GM18505 (cell line): ENCODE measurements around the gene STX10.
"Not testable (repeated sequence)": the region's sequence is repeated elsewhere in the genome, so short reads cannot be mapped to it uniquely, and the experiment has no call there.

ENCODE experiments used
- ATAC-seq: cut with Tn5 transposase; IDR thresholded peaks from one replicate; pipeline ENCODE4 v1.9.1; 2021; ENCODE audit not compliant: unreplicated experiment
- POLR2A ChIP-seq: IDR thresholded peaks from 4 replicates; pipeline ENCODE4 v1.6.1; 2011; ENCODE audit warnings: borderline replicate concordance; ENCODE audit not compliant: insufficient read depth, insufficient read length; ENCODE audit errors: extremely low read depth

The STX10 gene, protein sequence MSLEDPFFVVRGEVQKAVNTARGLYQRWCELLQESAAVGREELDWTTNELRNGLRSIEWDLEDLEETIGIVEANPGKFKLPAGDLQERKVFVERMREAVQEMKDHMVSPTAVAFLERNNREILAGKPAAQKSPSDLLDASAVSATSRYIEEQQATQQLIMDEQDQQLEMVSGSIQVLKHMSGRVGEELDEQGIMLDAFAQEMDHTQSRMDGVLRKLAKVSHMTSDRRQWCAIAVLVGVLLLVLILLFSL

DNA sequence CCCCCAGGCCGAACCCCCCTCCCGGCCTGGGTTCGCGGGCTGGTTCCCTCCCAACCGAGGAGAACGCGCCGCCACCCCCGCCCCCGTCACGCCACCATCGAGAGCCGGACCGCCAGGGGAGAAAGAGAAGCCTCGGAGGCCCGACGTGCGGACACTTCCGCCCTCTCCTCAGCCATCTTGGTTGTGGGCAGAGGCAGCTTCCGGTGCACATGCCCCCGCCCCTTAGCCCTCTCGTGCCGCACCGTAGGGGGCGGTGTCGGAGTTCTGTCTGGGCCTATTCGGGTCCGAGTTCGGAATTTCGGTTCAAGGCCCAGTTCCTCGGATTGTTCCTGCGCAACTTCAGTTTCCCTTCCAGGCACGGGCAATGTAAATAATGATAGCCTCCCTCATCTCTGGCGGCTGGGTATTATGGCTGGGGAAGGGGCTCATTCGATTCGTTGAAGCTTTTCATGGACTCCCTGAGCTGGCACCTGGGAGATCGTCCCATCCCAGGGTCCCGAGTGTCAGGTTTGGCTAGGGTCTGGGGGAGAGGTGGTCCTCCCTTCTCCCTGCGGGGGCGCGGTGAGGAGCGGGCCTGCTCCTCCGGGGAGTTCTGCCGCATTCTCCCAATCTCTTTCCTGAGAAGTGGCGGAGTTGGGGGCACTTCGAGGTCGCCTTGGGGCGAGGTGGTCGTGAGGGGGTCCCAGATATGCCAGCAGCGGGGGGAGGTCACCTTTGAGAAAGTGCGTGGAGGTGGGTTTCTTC lies at the start of gene STX10, which contains the start of gene IER2:
TSS of gene STX10 (minus strand) at position 189 of the 744 bp plus-strand sequence. CDS start 202 bp downstream, outside the sequence.
TSS of gene IER2 (plus strand) at position 225 of the 744 bp plus-strand sequence. CDS start 2,776 bp downstream, outside the sequence.
- ATAC-seq: peak; percentile 20
- peak; percentile 47 for TF ChIP-seq POLR2A

DNA sequence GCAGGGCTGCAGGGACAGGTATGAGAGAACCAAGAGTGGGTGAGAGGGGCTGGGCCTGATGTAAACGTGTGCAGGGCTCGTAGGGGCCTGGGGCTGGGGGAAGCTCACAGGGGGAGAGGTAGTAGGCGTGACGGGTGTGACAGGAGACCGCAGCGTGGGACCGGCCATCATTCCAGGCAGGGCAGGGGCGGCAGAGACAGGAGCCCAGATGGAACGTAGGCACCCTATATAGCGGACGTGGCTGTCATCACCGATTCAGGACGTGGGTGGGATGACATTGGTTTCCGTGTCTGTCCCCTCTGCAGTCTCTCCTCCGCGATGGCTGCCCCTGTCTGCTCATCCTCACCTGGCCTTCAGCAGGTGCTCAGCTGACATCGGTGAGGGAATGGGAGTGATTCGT lies 48.5 kb upstream of the STX10 start:
- TF ChIP-seq POLR2A: no peak

DNA sequence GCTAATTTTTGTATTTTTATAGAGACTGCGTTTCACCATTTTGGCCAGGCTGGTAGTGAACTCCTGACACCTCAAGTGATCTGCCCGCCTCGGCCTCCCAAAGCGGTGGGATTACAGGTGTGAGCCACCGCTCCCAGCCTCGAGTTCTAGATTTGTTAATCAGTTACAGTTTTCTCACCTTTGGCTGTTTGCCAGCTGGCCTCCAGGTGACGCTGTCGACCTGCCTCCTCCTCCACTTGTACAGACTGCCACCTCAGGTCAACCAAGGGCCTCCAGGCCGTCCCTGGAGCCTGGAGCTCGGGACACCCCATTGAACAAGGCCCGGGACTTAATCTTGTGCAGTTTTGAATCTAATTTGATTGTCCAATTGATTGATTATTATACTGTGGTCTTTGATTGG lies 45.5 kb upstream of the STX10 start:
- no peak for ATAC-seq
- TF ChIP-seq POLR2A: no peak

More for the DNA sequence above, 48.5 kb upstream of the STX10 start:
- no peak for ATAC-seq

DNA sequence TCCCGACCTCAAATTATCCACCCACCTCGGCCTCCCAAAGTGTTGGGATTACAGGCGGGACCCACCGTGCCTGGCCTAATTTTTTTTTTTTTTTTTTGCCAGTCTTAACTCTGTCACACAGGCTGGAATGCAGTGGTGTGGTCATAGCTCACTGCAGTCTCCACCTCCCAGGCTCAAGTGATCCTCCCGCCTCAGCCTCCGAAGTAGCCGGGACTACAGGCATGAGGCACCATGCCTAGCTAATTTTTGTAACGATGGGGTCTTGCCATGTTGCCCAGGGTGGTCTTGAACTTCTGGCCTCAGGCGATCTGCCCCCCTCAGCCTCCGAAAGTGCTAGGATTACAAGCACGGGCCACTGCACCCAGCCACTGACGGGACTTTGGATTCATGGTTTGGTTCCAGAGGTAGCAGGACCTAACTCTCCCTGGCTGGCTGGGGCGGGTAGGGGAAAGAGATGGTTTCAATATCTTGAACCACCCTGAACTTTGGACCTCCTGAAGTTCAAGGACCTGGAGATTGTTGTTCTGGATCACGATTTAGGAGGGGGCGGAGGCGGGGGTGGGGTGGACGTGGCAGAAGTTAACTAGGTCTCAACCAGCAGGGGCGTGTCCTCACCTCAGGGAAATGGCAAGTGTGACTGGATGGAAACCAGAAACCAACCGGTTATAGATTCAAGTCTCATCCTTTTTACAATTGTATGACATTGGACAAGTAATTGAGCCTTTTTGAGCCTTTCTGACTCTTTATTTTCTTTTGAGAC lies 40.8 kb upstream of the STX10 start:
- no peak for TF ChIP-seq POLR2A
- no peak for ATAC-seq

DNA sequence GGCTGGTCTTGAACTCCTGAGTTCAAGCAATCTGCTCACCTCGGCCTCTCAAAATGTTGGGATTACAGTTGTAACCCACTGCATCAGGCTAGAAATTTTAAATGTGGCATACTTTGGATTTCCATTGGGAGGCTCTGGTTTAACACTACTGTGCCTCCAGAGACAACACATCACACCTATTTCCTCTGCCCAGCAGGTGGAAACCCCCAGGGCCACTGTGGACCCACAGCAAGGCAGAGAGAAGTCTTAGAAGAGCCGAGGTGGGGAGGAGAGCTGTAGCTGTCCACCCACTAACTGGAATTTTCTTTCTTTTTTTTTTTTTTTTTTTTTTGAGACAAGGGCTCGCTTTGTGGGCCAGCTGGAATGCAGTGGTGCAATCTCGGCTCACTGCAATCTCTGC lies 39.4 kb upstream of the STX10 start:
- no peak for ATAC-seq
- TF ChIP-seq POLR2A: no peak

DNA sequence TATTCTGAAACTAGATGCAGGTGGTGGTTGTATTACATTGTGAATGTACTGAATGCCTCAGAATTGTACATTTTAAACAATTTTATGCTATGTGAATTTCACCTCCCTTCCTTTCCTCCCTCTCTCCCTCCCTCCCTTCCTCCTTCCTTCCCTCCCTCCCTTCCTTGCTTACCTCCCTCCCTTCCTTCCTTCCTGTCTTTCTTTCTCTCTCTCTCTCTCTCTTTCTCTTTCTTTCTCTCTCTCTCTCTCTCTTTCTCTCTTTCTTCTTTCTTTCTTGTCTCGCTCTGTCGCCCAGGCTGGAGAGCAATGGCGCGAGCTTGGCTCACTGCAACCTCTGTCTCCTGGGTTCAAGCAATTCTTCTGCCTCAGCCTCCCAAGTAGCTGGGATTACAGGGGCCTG lies 37.2 kb upstream of the STX10 start:
- ATAC-seq: no peak
- no peak for TF ChIP-seq POLR2A

DNA sequence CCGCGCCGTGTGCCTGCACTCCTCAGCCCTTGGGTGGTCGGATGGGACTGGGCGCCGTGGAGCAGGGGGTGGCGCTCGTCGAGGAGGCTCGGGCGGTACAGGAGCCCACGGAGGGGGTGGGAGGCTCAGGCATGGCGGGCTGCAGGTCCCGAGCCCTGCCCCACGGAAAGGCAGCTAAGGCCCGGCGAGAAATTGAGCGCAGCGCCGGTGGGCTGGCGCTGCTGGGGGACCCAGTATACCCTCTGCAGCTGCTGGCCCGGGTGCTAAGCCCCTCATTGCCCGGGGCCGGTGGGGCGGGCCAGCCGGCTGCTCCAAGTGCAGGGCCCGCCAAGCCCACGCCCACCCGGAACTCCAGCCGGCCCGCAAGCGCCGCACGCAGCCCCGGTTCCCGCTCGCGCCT lies 36.5 kb upstream of the STX10 start:
- not testable (repeated sequence) for ATAC-seq

DNA sequence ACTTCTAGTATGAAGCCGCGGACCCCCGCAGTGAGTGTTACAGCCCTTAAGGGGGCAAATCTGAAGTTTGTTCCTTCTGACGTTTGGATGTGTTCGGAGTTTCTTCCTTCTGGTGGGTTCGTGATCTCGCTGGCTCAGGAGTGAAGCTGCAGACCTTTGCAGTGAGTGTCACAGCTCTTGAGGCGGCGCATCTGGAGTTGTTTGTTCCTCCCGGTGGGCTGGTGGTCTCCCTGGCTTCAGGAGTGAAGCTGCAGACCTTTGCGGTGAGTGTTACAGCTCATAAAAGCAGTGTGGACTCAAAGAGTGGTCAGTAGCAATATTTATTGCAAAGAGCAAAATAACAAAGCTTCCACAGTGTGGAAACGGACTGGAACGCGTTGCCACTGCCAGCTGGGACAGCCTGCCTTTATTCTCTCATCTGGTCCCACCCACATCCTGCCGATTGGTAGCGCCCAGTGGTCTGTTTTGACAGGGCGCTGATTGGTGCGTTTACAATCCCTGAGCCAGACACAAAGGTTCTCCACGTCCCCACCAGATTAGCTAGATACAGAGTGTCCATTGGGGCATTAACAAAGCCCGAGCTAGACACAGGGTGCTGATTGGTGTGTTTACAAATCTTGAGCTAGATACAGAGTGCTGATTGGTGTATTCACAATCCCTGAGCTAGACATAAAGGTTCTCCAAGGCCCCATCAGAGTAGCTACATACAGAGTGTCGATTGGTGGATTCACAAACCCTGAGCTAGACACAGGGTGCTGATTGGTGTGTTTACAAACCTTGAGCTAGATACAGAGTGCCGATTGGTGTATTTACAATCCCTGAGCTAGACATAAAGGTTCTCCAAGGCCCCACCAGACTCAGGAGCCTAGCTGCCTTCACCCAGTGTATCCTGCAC lies 35.8 kb upstream of the STX10 start:
- ATAC-seq: not testable (repeated sequence)

DNA sequence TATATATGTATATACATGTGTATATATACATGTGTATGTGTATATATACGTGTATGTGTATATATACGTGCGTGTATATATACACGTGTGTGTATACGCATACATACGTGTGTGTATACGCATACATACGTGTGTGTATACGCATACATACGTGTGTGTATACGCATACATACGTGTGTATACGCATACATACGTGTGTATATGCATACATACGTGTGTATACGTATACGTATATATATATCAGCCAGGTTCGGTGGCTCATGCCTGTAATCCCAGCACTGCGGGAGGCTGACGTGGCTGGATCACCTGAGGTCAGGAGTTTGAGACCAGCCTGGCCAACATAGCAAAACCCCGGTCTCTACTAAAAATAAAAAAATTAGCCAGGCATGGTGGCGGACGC lies 34.8 kb upstream of the STX10 start:
- not testable (repeated sequence) for ATAC-seq

DNA sequence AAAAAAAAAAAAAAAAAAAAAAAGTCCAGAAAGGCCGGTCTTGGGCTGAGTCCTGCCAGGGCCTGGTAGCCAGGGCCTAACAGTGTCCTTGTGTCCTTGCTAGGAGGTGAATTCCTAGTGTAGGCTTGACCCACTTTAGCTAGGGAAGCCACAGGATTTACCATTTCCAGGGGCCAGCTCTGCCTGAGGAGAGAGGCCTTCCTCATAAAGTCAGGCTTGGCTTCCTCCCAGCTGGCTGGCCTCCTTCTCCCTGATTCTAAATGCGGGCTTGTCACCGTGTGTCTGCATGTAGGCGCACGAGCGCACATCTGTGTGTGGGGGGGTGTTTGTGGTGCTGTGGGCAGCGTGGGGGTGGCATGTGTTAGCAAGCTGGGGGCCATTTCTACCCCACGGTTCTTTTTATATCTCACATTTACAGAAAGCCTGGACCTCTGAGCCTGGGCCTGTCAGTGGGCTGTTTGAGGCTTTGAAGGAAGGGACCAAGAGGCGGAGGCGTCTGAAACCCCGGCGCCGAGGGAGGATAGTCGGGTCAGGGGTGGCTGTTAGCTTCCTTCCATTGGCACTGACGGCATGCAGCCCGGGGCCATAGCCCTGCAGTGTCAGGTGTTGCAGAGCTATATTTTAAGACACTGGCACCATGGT lies 31.7 kb upstream of the STX10 start:
- no peak for TF ChIP-seq POLR2A

DNA sequence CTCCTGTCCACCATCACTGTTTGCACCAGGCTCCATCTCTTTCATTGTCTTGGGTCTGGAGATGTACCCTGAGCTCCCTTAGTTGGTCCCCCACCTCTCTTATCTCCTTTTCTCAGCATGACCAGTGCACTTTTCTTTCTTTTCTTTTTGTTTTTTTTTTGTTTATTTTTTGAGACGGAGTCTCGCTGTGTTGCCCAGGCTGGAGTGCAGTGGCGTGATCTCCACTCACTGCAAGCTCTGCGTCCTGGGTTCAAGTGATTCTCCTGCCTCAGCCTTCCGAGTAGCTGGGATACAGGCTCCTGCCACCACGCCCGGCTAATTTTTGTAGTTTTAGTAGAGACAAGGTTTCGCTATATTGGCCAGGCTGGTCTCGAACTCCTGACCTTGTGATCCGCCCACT lies 28.1 kb upstream of the STX10 start:
- not testable (repeated sequence) for ATAC-seq

More for the DNA sequence above, 31.7 kb upstream of the STX10 start:
- ATAC-seq: no peak

DNA sequence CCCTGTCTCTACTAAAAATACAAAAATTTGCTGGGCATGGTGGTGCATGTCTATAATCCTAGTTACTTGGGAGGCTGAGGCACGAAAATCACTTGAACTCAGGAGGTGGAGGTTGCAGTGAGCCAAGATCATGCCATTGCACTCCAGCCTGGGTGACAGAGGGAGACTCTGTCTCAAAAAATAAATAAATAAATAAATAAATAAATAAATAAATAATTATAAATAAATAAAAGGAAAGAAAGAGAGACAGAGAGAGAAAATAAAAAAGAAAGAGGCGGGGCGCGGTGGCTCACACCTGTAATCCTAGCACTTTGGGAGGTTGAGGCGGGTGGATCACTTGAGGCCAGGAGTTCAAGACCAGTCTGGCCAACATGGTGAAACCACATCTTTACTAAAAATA lies 27.4 kb upstream of the STX10 start:
- not testable (repeated sequence) for ATAC-seq

DNA sequence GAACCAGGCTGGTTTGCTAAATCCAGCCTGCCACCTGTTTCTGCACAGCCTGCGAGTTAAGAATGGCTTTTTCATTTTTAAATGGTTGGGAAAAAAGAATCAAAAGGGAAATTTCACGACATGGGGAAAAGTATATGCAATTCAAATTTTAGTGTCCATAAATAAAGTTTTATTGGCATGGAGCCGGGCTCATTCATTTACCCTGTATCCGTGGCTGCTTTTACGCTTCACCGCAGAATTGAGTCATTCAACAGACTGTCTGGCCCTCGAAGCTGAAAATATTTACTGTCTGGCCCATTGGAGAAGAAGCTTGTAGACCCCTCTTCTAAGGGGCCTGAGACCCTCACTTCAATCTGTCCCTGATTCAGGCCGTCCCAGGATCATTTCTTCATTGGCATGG lies 26.2 kb upstream of the STX10 start:
- no peak for ATAC-seq
- no peak for TF ChIP-seq POLR2A

DNA sequence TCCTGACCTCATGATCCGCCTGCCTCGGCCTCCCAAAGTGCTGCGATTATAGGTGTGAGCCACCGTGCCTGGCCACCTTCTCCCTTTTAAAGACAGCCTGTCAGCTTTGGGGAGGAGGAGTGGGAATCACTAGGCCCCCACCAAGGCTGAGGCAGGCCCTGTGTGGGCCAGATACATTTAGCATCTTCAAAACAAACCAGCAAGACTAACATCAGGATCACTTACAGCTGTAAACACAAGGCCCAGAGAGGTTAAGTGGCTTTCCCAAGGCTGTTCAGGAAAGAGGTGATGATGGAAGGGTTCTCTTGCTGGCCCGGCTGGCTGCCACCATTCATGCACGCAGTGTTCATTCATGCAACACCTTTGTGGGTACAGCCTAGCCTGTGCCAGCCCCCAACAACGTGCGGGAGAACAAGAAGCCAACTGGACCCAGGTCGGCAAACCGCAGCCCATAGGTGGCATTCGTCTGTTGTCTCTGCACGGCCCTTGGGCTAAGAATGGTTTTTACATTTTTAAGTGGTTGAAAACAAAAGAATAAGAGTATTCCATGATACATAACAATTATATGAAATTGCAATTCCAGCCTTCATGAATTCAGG lies 23.1 kb upstream of the STX10 start:
- TF ChIP-seq POLR2A: no peak
- ATAC-seq: no peak
